ENCODE results near the gene ARAP2. TPM values are rescaled to one million over a fixed set of nuclear protein-coding genes. Genes with fewer than 3 reads are reported as not detected.

ARAP2 gene
- total and polyA plus RNA-seq, 2 of the 13 experiments (the other 11 are each of a cell fraction or from before 2014, with no cell fraction given) = 0.37 to 1.4 TPM

GRCh38 chr4:36249610-36250009, 5.3 kb upstream of the ARAP2 start:
- Histone ChIP-seq H3K4me1 (ENCODE audit: insufficient read depth, low read length) (0 out of 2 replicates have a peak, but pooled peaks cover 5% of the 10 kb centered on the region), H3K27ac (ENCODE audit: extremely low read length, insufficient read depth, low read length) (no peak overlapping the region), H3K27me3 (ENCODE audit: control insufficient read depth in 1 of 2, insufficient read depth in 2 of 2, low read length in 2 of 2) (no peaks in the 10 kb centered on the region), H3K79me2 (ENCODE audit: insufficient read depth, low read length) (no peaks in the 10 kb centered on the region), H2AFZ (ENCODE audit: low read length) (no peak overlapping the region), H3K9me3 (ENCODE audit: low read length) (no peaks in the 10 kb centered on the region), H3K36me3 (replicated peaks in 1 of 2; ENCODE audit: control insufficient read depth in 1 of 2, insufficient read depth in 2 of 2, low read length in 2 of 2) (no peaks in the 10 kb centered on the region), H3K4me3 (replicated peaks in 1 of 3; ENCODE audit: insufficient read depth in 1 of 3, low read depth in 2 of 3, low read length in 3 of 3) (no peak overlapping the region), H3K9ac (ENCODE audit: insufficient read depth, low read depth, low read length) (no peak overlapping the region), H4K20me1 (ENCODE audit: insufficient read depth, low read length) (no peaks in the 10 kb centered on the region), H3K4me2 (ENCODE audit: low read depth, low read length) (no peak overlapping the region)
- no peak for DNase-seq (ENCODE audit: low spot score)
- ATAC-seq = no peak
- TF ChIP-seq SATB2 (CRISPR knock-in tag; IDR thresholded peaks at IDR 0.05) (no peak), SMAD9 (CRISPR knock-in tag; IDR thresholded peaks at IDR 0.05) (no peak)
- intact Hi-C loops (cut with micrococcal nuclease; ENCODE audit: unreplicated experiment) = no loop called here
- 16% methylated on average over 1 of the region's 1 CpG for WGBS (ENCODE audit: low lambda C conversion rate)
- ChIA-PET POLR2A (no interaction called here), CTCF (ENCODE audit: low intra/inter-chr PET ratio, low total read pairs) (no interaction called here)
- in situ Hi-C loops (cut with HindIII; ENCODE audit: extremely low pct_ligation_motif_present, low pct_unique_long_range_greater_than_20kb) = no loop called here
- FAIRE-seq = no peak
- BruUV-seq (replicated peaks) = no TSS peak

GRCh38 chr4:36243355-36244256, 708 bp downstream of the ARAP2 start:
- Histone ChIP-seq H3K27ac (ENCODE audit: extremely low read length, insufficient read depth, low read length) (no peak overlapping the region), H3K9ac (ENCODE audit: insufficient read depth, low read depth, low read length) (peak overlapping the region; percentile 39; the same call in 1 of the 2 replicates), H3K79me2 (ENCODE audit: insufficient read depth, low read length) (no peaks in the 10 kb centered on the region), H3K4me1 (ENCODE audit: insufficient read depth, low read length) (peaks cover 15% of the 10 kb centered on the region; the same call in 1 of the 2 replicates), H3K4me3 (replicated peaks in 1 of 3; ENCODE audit: insufficient read depth in 1 of 3, low read depth in 2 of 3, low read length in 3 of 3) (peak overlapping the region; percentile 54 to 69 (median 55)), H3K27me3 (ENCODE audit: control insufficient read depth in 1 of 2, insufficient read depth in 2 of 2, low read length in 2 of 2) (peaks cover 0 to 7% of the 10 kb centered on the region in 2 experiments; a peak in 1 of 5 replicates), H3K4me2 (ENCODE audit: low read depth, low read length) (peak overlapping the region; percentile 74), H2AFZ (ENCODE audit: low read length) (no peak overlapping the region), H3K9me3 (ENCODE audit: low read length) (no peaks in the 10 kb centered on the region), H3K36me3 (replicated peaks in 1 of 2; ENCODE audit: control insufficient read depth in 1 of 2, insufficient read depth in 2 of 2, low read length in 2 of 2) (no peaks in the 10 kb centered on the region), H4K20me1 (ENCODE audit: insufficient read depth, low read length) (no peaks in the 10 kb centered on the region)
- in situ Hi-C loops (cut with HindIII; ENCODE audit: extremely low pct_ligation_motif_present, low pct_unique_long_range_greater_than_20kb) (no loop called here), intact Hi-C loops (cut with micrococcal nuclease; ENCODE audit: unreplicated experiment) (loop anchor here (1.0 kb wide), 1 partner anchor 32 kb away; no protein-coding TSS in a partner anchor)
- ChIA-PET POLR2A (no interaction called here), CTCF (ENCODE audit: low intra/inter-chr PET ratio, low total read pairs) (no interaction called here)
- WGBS (ENCODE audit: low lambda C conversion rate) = under 1% methylated on average over 16 of the region's 38 CpGs
- BruUV-seq (replicated peaks) = TSS peak; percentile 59
- DNase-seq (ENCODE audit: low spot score) (no peak), FAIRE-seq (no peak), ATAC-seq (peak; percentile 60)
- no peak for TF ChIP-seq POGK (CRISPR knock-in tag; conservative IDR thresholded peaks at IDR 0.05)
- no peak for TF ChIP-seq ZNF407 (CRISPR knock-in tag; IDR thresholded peaks at IDR 0.05; ENCODE audit: not compliant biosample characterization)
- no peak for TF ChIP-seq SMARCC2 (IDR thresholded peaks at IDR 0.05)
